MCF 10A (cell line): ENCODE data around the gene AFAP1L1. TPM values are rescaled to one million over a fixed set of nuclear protein-coding genes. Genes with fewer than 3 reads are reported as not detected.
"Not testable (repeated sequence)": the region's sequence is repeated elsewhere in the genome, so short reads cannot be mapped to it uniquely, and the experiment has no call there.

ENCODE experiments used
- BruUV-seq: library from RNA; stranded (reverse); fragments of 400-500 nt; replicated peaks from 2 replicates; lab custom pipeline; 2021; lab: Mats Ljungman, UMichigan
- CTCF ChIA-PET: fragments of 300-600 bp; sonication (Branson Sonifier 250); formaldehyde crosslinking; extraction: SDS; loops from one replicate; lab custom pipeline; 2021; ENCODE audit warnings: antibody characterized with exemption, inconsistent platforms; lab: Yijun Ruan, JAX
- POLR2A ChIA-PET: fragments of 300-600, 350-650 bp; sonication (Branson Sonifier 250); formaldehyde crosslinking; extraction: SDS; loops from one replicate; lab custom pipeline; 2020; ENCODE audit warnings: antibody characterized with exemption, inconsistent platforms; lab: Yijun Ruan, JAX
- DNase-seq: peaks from one replicate; pipeline ENCODE4 v3.0.0-alpha.2; 2018; ENCODE audit not compliant: unreplicated experiment
- H3K27ac Mint-ChIP-seq: one replicate; pipeline ENCODE4 v1.8.0; 2022; ENCODE audit warnings: mild to moderate bottlenecking, low read depth, mixed read lengths; ENCODE audit not compliant: unreplicated experiment
- H3K27me3 Mint-ChIP-seq: one replicate; pipeline ENCODE4 v1.8.0; 2022; ENCODE audit warnings: mixed read lengths; ENCODE audit not compliant: insufficient read depth, unreplicated experiment
- H3K36me3 Mint-ChIP-seq: one replicate; pipeline ENCODE4 v1.8.0; 2022; ENCODE audit warnings: mild to moderate bottlenecking, moderate library complexity, mixed read lengths; ENCODE audit not compliant: insufficient read depth, unreplicated experiment
- H3K4me1 Mint-ChIP-seq: one replicate; pipeline ENCODE4 v1.8.0; 2022; ENCODE audit warnings: mixed read lengths; ENCODE audit not compliant: insufficient read depth, unreplicated experiment
- H3K4me3 Mint-ChIP-seq: one replicate; pipeline ENCODE4 v1.8.0; 2022; ENCODE audit warnings: mild to moderate bottlenecking, moderate library complexity, mixed read lengths; ENCODE audit not compliant: unreplicated experiment
- H3K9me3 Mint-ChIP-seq: one replicate; pipeline ENCODE4 v1.8.0; 2022; ENCODE audit warnings: mixed read lengths; ENCODE audit not compliant: unreplicated experiment
- CTCF ChIP-seq: fragments of 200-600 bp; IDR thresholded peaks from one replicate; pipeline ENCODE4 v1.8.0; 2022; ENCODE audit warnings: antibody characterized with exemption, mild to moderate bottlenecking; ENCODE audit not compliant: unreplicated experiment
- intact Hi-C: fragments of 100-400 bp; cut with micrococcal nuclease; formaldehyde crosslinking; loops from 2 replicates; pipeline ENCODE4 v1.14.1; 2022
- total RNA-seq: library from RNA; stranded (reverse); gene quantifications from 2 replicates; pipeline ENCODE4 v1.2.3, GENCODE V29; 2022

AFAP1L1 gene
- total RNA-seq, 1 experiment from 2014 or later, result 4.8 TPM

GRCh38 chr5:149267241-149267973 lies 4.3 kb upstream of the AFAP1L1 start:
- CTCF ChIA-PET, result interaction anchor here (0.6 to 5.1 kb wide), 19 partner anchors 8 to 823 kb away, joined by 3 to 48 read pairs (median 7); partner anchors contain the start of gene ABLIM3

GRCh38 chr5:149268928-149269557 lies 2.6 kb upstream of the AFAP1L1 start:
- ChIA-PET CTCF (interaction anchor here (0.5 to 3.6 kb wide), 56 partner anchors 9 to 1058 kb away, joined by 3 to 32 read pairs (median 4); no protein-coding TSS in a partner anchor), POLR2A (interaction anchor here (0.6 to 1.3 kb wide), 9 partner anchors 22 to 537 kb away, joined by 3 to 7 read pairs (median 4); no protein-coding TSS in a partner anchor)
- intact Hi-C loops, result loop anchor here (1.0 to 10.0 kb wide), 7 partner anchors 102 to 827 kb away; no protein-coding TSS in a partner anchor
- peaks cover 14% of the 10 kb centered on the region for H3K4me1 Mint-ChIP-seq
- no peak overlapping the region for H3K27ac Mint-ChIP-seq
- peak; percentile 84 for DNase-seq
- no peaks in the 10 kb centered on the region for H3K27me3 Mint-ChIP-seq
- no peaks in the 10 kb centered on the region for H3K36me3 Mint-ChIP-seq
- TF ChIP-seq CTCF, result peak; percentile 91
- no TSS peak for BruUV-seq
- H3K4me3 Mint-ChIP-seq, result no peak overlapping the region
- H3K9me3 Mint-ChIP-seq, result peaks cover 8% of the 10 kb centered on the region

More at GRCh38 chr5:149267241-149267973, 4.3 kb upstream of the AFAP1L1 start:
- intact Hi-C loops, result loop anchor here (5.0 to 10.0 kb wide), 3 partner anchors 263 to 825 kb away; no protein-coding TSS in a partner anchor
- no peaks in the 10 kb centered on the region for H3K36me3 Mint-ChIP-seq
- H3K4me3 Mint-ChIP-seq, result no peak overlapping the region
- H3K9me3 Mint-ChIP-seq, result peaks cover 8% of the 10 kb centered on the region
- no peak for DNase-seq
- H3K27ac Mint-ChIP-seq, result no peak overlapping the region
- no TSS peak for BruUV-seq
- no peak for TF ChIP-seq CTCF
- POLR2A ChIA-PET, result interaction anchor here (0.7 to 1.1 kb wide), 3 partner anchors 96 to 141 kb away, joined by 3 read pairs; partner anchors contain the start of gene ABLIM3
- peaks cover 12% of the 10 kb centered on the region for H3K4me1 Mint-ChIP-seq
- no peaks in the 10 kb centered on the region for H3K27me3 Mint-ChIP-seq

DNA sequence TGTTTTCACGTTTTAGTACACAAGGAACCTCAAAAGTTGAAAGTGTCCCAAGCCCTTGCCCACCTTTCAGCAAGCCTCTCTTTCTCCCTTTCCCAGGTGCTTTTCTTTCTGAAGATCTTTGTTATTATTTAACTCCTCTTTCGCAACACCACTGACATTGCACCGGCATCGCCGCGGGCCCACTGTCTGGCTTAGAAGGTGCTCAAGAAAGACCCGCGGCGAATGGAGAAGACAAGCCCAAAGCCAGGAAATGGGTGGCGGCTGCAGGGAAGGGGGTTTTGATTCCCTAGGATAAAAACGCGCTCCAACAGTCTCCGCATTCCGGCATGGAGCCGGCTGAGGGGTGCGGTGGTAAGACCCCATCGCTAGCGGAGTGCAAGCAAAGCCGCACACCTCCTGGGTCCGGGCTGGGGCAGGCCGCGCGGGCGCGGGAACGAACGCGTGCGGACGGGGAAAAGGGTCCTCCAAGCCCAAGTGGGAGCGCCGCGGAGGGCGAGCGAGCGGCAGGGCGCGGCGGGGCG lies 404 bp upstream of the AFAP1L1 start:
- Mint-ChIP-seq H3K27me3 (no peaks in the 10 kb centered on the region), H3K4me1 (peaks cover 14% of the 10 kb centered on the region), H3K27ac (no peak overlapping the region), H3K36me3 (no peaks in the 10 kb centered on the region), H3K4me3 (peak overlapping the region; percentile 78), H3K9me3 (peaks cover 8% of the 10 kb centered on the region)
- intact Hi-C loops, result loop anchor here (5.0 kb wide), 1 partner anchor 86 kb away; the partner anchor contains the start of gene PCYOX1L
- CTCF ChIA-PET, result interaction anchor here (0.6 to 3.6 kb wide), 7 partner anchors 101 to 888 kb away, joined by 3 to 32 read pairs (median 5); partner anchors contain the start of gene FBXO38
- no peak for TF ChIP-seq CTCF
- no TSS peak for BruUV-seq
- DNase-seq, result peak; percentile 73
- POLR2A ChIA-PET, result interaction anchor here (0.9 kb wide), 1 partner anchor 129 kb away, joined by 3 read pairs; no protein-coding TSS in a partner anchor

DNA sequence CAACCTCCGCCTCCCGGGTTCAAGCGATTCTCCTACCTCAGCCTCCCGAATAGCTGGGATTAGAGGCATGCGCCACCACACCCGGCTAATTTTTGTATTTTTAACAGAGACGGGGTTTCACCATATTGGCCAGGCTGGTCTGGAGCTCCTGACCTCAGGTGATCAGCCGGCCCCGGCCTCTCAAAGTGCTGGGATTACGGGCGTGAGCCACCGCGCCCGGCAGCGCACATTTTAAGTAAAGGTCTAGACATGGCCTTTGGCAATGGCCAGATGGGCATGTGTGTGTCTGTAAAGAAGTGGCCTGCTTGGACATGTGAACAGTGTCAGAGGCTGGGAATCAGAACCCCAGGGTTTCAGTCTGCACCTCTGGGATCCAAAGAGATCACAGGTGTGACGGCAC lies 1.1 kb downstream of the AFAP1L1 start:
- not testable (repeated sequence) for H3K9me3 Mint-ChIP-seq, H3K27ac Mint-ChIP-seq, DNase-seq, BruUV-seq, H3K36me3 Mint-ChIP-seq, H3K27me3 Mint-ChIP-seq
- peak overlapping the region; percentile 78 for H3K4me3 Mint-ChIP-seq
- CTCF ChIA-PET, result interaction anchor here (0.6 to 2.3 kb wide), 6 partner anchors 8 to 532 kb away, joined by 3 to 9 read pairs (median 4); partner anchors contain the start of gene ABLIM3
- peaks cover 14% of the 10 kb centered on the region for H3K4me1 Mint-ChIP-seq
- intact Hi-C loops, result loop anchor here (5.0 kb wide), 1 partner anchor 85 kb away; the partner anchor contains the start of gene PCYOX1L
- POLR2A ChIA-PET, result interaction anchor here (0.8 to 2.5 kb wide), 9 partner anchors 9 to 295 kb away, joined by 3 to 10 read pairs (median 3); partner anchors contain the start of genes CSNK1A1 and GRPEL2
